OCI-LY3 (cell line): Measurements from ENCODE around the gene GOLGA6L25.
"Not testable (repeated sequence)": the region's sequence is repeated elsewhere in the genome, so short reads cannot be mapped to it uniquely, and the experiment has no call there.

ENCODE experiments used
- H2AFZ ChIP-seq: fragments of 200-600, 300-600 bp; shearing (Covaris generic); 2 replicates; pipeline ENCODE4 v1.6.0; 2014; ENCODE audit warnings: antibody characterized with exemption, low read depth, low read length
- H3K27ac ChIP-seq: fragments of 200-600, 300-600 bp; sonication (generic); 2 replicates; pipeline ENCODE4 v1.5.1; 2014; ENCODE audit warnings: mild to moderate bottlenecking, low read length, moderate library complexity, mixed read lengths
- H3K27me3 ChIP-seq: fragments of 200-600, 300-600 bp; sonication (generic); 2 replicates; pipeline ENCODE4 v1.6.1; 2014; ENCODE audit warnings: low read depth, low read length, mixed read lengths
- H3K36me3 ChIP-seq: fragments of 200-600, 300-600 bp; sonication (generic); replicated peaks from 2 replicates; pipeline ENCODE3; 2014; ENCODE audit warnings: low read depth, low read length, mixed read lengths
- H3K4me1 ChIP-seq: fragments of 300-600, 200-600 bp; sonication (generic); 2 replicates; pipeline ENCODE4 v1.6.1; 2014; ENCODE audit warnings: low read length, mixed read lengths
- H3K4me2 ChIP-seq: fragments of 200-600, 300-600 bp; sonication (generic); 2 replicates; pipeline ENCODE4 v1.6.1; 2014; ENCODE audit warnings: low read length, mixed read lengths
- H3K4me3 ChIP-seq: fragments of 300-600, 200-600 bp; sonication (generic); 2 replicates; pipeline ENCODE4 v1.5.1; 2014; ENCODE audit warnings: antibody characterized with exemption, mild to moderate bottlenecking, low read length, moderate library complexity
- H3K79me2 ChIP-seq: fragments of 300-600, 200-600 bp; shearing (Covaris generic); 2 replicates; pipeline ENCODE4 v1.6.1; 2014; ENCODE audit warnings: mild to moderate bottlenecking, low read length, mixed read lengths
- H3K9ac ChIP-seq: fragments of 300-600, 200-600 bp; shearing (Covaris generic); 2 replicates; pipeline ENCODE4 v1.6.0; 2014; ENCODE audit warnings: mild to moderate bottlenecking, low read length, moderate library complexity
- H3K9me3 ChIP-seq: fragments of 200-600, 300-600 bp; shearing (Covaris generic); 2 replicates; pipeline ENCODE4 v1.6.1; 2014; ENCODE audit warnings: low read length, mixed read lengths; ENCODE audit not compliant: insufficient read depth
- H4K20me1 ChIP-seq: fragments of 200-600, 300-600 bp; sonication (generic); 2 replicates; pipeline ENCODE4 v1.6.1; 2016; ENCODE audit warnings: low read length, mixed read lengths; ENCODE audit not compliant: insufficient read depth

The GOLGA6L25 gene

GRCh38 chr15:28553268-28553667 is at the start of gene GOLGA6L25:
Gene GOLGA6L25 (plus strand): TSS chr15:28553568. CDS start chr15:28553629, 61 bp downstream.
- not testable (repeated sequence) for H3K4me1 ChIP-seq, H3K36me3 ChIP-seq, H3K79me2 ChIP-seq, H2AFZ ChIP-seq, H3K27ac ChIP-seq, H3K9ac ChIP-seq, H3K27me3 ChIP-seq, H3K4me3 ChIP-seq, H3K4me2 ChIP-seq, H3K9me3 ChIP-seq, H4K20me1 ChIP-seq

- H3K9ac ChIP-seq, H3K36me3 ChIP-seq, H3K27ac ChIP-seq, H4K20me1 ChIP-seq, H3K4me2 ChIP-seq, H2AFZ ChIP-seq, H3K4me3 ChIP-seq, H3K4me1 ChIP-seq, H3K79me2 ChIP-seq, H3K27me3 ChIP-seq, H3K9me3 ChIP-seq: not testable (repeated sequence)
These were observed 45.0 kb upstream of the GOLGA6L25 start for GRCh38 chr15:28508217-28508889.

- not testable (repeated sequence) for H3K27me3 ChIP-seq, H4K20me1 ChIP-seq, H3K9ac ChIP-seq, H3K4me3 ChIP-seq, H3K79me2 ChIP-seq, H3K4me2 ChIP-seq, H3K9me3 ChIP-seq, H2AFZ ChIP-seq, H3K36me3 ChIP-seq, H3K27ac ChIP-seq, H3K4me1 ChIP-seq
These were observed 39.2 kb upstream of the GOLGA6L25 start for GRCh38 chr15:28514128-28514527.

GRCh38 chr15:28515208-28515607 is 38.2 kb upstream of the GOLGA6L25 start:
- not testable (repeated sequence) for H3K27me3 ChIP-seq, H3K9me3 ChIP-seq, H2AFZ ChIP-seq, H3K4me2 ChIP-seq, H3K4me1 ChIP-seq, H3K79me2 ChIP-seq, H3K4me3 ChIP-seq, H3K27ac ChIP-seq, H4K20me1 ChIP-seq, H3K9ac ChIP-seq, H3K36me3 ChIP-seq

- not testable (repeated sequence) for H3K4me3 ChIP-seq, H2AFZ ChIP-seq, H4K20me1 ChIP-seq, H3K27me3 ChIP-seq, H3K4me2 ChIP-seq, H3K4me1 ChIP-seq, H3K9ac ChIP-seq, H3K79me2 ChIP-seq, H3K27ac ChIP-seq, H3K36me3 ChIP-seq, H3K9me3 ChIP-seq
These were observed 20.4 kb upstream of the GOLGA6L25 start, which contains the start of gene GOLGA8G for GRCh38 chr15:28532954-28533353. Gene GOLGA8G (minus strand): TSS chr15:28532971. CDS start chr15:28532909, 62 bp downstream.

- H3K9me3 ChIP-seq, H3K4me1 ChIP-seq, H3K79me2 ChIP-seq, H3K27me3 ChIP-seq, H4K20me1 ChIP-seq, H3K9ac ChIP-seq, H3K36me3 ChIP-seq, H3K27ac ChIP-seq, H2AFZ ChIP-seq, H3K4me3 ChIP-seq, H3K4me2 ChIP-seq: not testable (repeated sequence)
These were observed 20.0 kb downstream of the GOLGA6L25 start for GRCh38 chr15:28573351-28573750.

- H3K4me3 ChIP-seq, H4K20me1 ChIP-seq, H3K36me3 ChIP-seq, H3K9ac ChIP-seq, H3K27ac ChIP-seq, H3K4me2 ChIP-seq, H2AFZ ChIP-seq, H3K27me3 ChIP-seq, H3K4me1 ChIP-seq, H3K9me3 ChIP-seq, H3K79me2 ChIP-seq: not testable (repeated sequence)
These were observed 35.7 kb downstream of the GOLGA6L25 start for GRCh38 chr15:28588977-28589606.

GRCh38 chr15:28589769-28590168 is 36.4 kb downstream of the GOLGA6L25 start:
- not testable (repeated sequence) for H4K20me1 ChIP-seq
- H3K4me2 ChIP-seq, result peak overlapping the region; percentile 30; the same call in 1 of the 2 replicates

GRCh38 chr15:28592395-28592794 is 39.0 kb downstream of the GOLGA6L25 start:
- H3K4me3 ChIP-seq, H3K27ac ChIP-seq, H3K9me3 ChIP-seq, H3K27me3 ChIP-seq, H3K36me3 ChIP-seq, H3K4me2 ChIP-seq, H3K4me1 ChIP-seq, H3K79me2 ChIP-seq, H3K9ac ChIP-seq, H4K20me1 ChIP-seq, H2AFZ ChIP-seq: not testable (repeated sequence)

More at GRCh38 chr15:28589769-28590168, 36.4 kb downstream of the GOLGA6L25 start:
- not testable (repeated sequence) for H3K9me3 ChIP-seq, H3K4me1 ChIP-seq, H3K36me3 ChIP-seq, H3K27ac ChIP-seq, H3K27me3 ChIP-seq, H2AFZ ChIP-seq, H3K79me2 ChIP-seq
- H3K4me3 ChIP-seq, result peak overlapping the region; percentile 64
- 0 out of 2 replicates have a peak overlapping the region, but pooled peaks have one; percentile 30 for H3K9ac ChIP-seq
